ENCODE measurements around the gene LSM14A. TPM values are rescaled to one million over a fixed set of nuclear protein-coding genes. Genes with fewer than 3 reads are reported as not detected.

LSM14A gene
- total and polyA plus RNA-seq, 2 of the 13 experiments (the other 11 are each of a cell fraction or from before 2014, with no cell fraction given): 77.0 to 83.6 TPM

- TF ChIP-seq ZNF281 (CRISPR knock-in tag; IDR thresholded peaks at IDR 0.05; ENCODE audit: borderline replicate concordance) (0 out of 2 replicates have a peak, but pooled peaks have one; percentile 10), GABPB1 (CRISPR knock-in tag; IDR thresholded peaks at IDR 0.05) (peak; percentile 94), ZNF567 (CRISPR knock-in tag; IDR thresholded peaks at IDR 0.05; ENCODE audit: borderline replicate concordance) (no peak), ZNF816 (CRISPR knock-in tag; IDR thresholded peaks at IDR 0.05; ENCODE audit: borderline replicate concordance) (no peak), EHMT2 (IDR thresholded peaks at IDR 0.05; ENCODE audit: borderline replicate concordance, low read depth, low read length) (no peak), ZNF354B (CRISPR knock-in tag; IDR thresholded peaks at IDR 0.05) (no peak), CENPX (CRISPR knock-in tag; IDR thresholded peaks at IDR 0.05) (no peak), ARNT2 (CRISPR knock-in tag; IDR thresholded peaks at IDR 0.05; ENCODE audit: low read depth) (no peak; the same call in 1 of the 2 replicates), ZNF264 (CRISPR knock-in tag; IDR thresholded peaks at IDR 0.05) (no peak; the same call in 1 of the 2 replicates), ZNF530 (CRISPR knock-in tag; IDR thresholded peaks at IDR 0.05; ENCODE audit: low read depth) (no peak), ZSCAN5A (CRISPR knock-in tag; IDR thresholded peaks at IDR 0.05; ENCODE audit: borderline replicate concordance) (no peak), ZBTB43 (CRISPR knock-in tag; conservative IDR thresholded peaks at IDR 0.05) (peak; percentile 68; the same call in 1 of the 2 replicates), CREBL2 (CRISPR knock-in tag; IDR thresholded peaks at IDR 0.05; ENCODE audit: borderline replicate concordance) (no peak), FOXK1 (CRISPR knock-in tag; IDR thresholded peaks at IDR 0.05; ENCODE audit: borderline replicate concordance, low read depth) (peak; percentile 97), ZNF430 (CRISPR knock-in tag; IDR thresholded peaks at IDR 0.05) (peak; percentile 17; the same call in 1 of the 2 replicates), MXD3 (CRISPR knock-in tag; IDR thresholded peaks at IDR 0.05) (no peak; the same call in 1 of the 2 replicates)
Observed at GRCh38 chr19:34254046-34254697, 81.9 kb downstream of the LSM14A start, which contains the start of gene GARRE1 (continued).
